PC-3 (cell line): ENCODE measurements around the gene NUMA1. TPM values are rescaled to one million over a fixed set of nuclear protein-coding genes. Genes with fewer than 3 reads are reported as not detected.

Experiments used
- ATAC-seq: fragments of 200-7000 bp; cut with Tn5 transposase; 2 replicates; pipeline ENCODE4 v1.9.1; 2020; ENCODE audit warnings: mild to moderate bottlenecking, moderate library complexity
- BruUV-seq: library from RNA; stranded (reverse); fragments of 400-500 nt; replicated peaks from 2 replicates; lab custom pipeline; 2021; lab: Mats Ljungman, UMichigan
- CTCF ChIA-PET: fragments of 300-600 bp; sonication (Branson Sonifier 250); formaldehyde crosslinking; loops from one replicate; lab custom pipeline; 2022; ENCODE audit warnings: antibody characterized with exemption; lab: Charles Lee
- POLR2A ChIA-PET: fragments of 300-600 bp; sonication (Branson Sonifier 250); formaldehyde crosslinking; loops from one replicate; lab custom pipeline; 2022; ENCODE audit warnings: antibody characterized with exemption; ENCODE audit not compliant: unreplicated experiment; lab: Charles Lee
- DNase-seq: peaks from one replicate; pipeline ENCODE4 v3.0.0-alpha.2; 2015
- H2AFZ ChIP-seq: fragments of 300-600 bp; sonication (generic); 2 replicates; pipeline ENCODE4 v1.6.0; 2016; ENCODE audit warnings: antibody characterized with exemption, low read length
- H3F3A ChIP-seq: fragments of 300-600 bp; sonication (generic); one replicate; pipeline ENCODE4 v1.6.0; 2017; ENCODE audit warnings: antibody characterized with exemption, low read length, control low read depth, mild to moderate bottlenecking; ENCODE audit not compliant: unreplicated experiment
- H3K27ac ChIP-seq: fragments of 300-600 bp; sonication (generic); 2 replicates; pipeline ENCODE4 v1.5.1; 2016; ENCODE audit warnings: mild to moderate bottlenecking, low read length
- H3K27me3 ChIP-seq: fragments of 300-600 bp; sonication (generic); 2 replicates; pipeline ENCODE4 v1.6.1; 2016; ENCODE audit warnings: low read length, mixed read lengths
- H3K36me3 ChIP-seq: fragments of 300-600 bp; sonication (generic); 2 replicates; pipeline ENCODE4 v1.6.1; 2016; ENCODE audit warnings: low read depth, mixed run types, low read length, mixed read lengths
- H3K4me1 ChIP-seq: fragments of 300-600 bp; sonication (generic); 2 replicates; pipeline ENCODE4 v1.5.1; 2016; ENCODE audit warnings: low read length; ENCODE audit not compliant: insufficient read depth
- H3K4me2 ChIP-seq: fragments of 300-600 bp; sonication (generic); 2 replicates; pipeline ENCODE4 v1.6.0; 2016; ENCODE audit warnings: low read length
- H3K4me3 ChIP-seq: fragments of 300-600 bp; sonication (generic); 2 replicates; pipeline ENCODE4 v1.5.1; 2016; ENCODE audit warnings: mild to moderate bottlenecking, low read length, mixed read lengths
- H3K79me2 ChIP-seq: fragments of 300-600 bp; sonication (generic); 2 replicates; pipeline ENCODE4 v1.6.1; 2017; ENCODE audit warnings: low read length, mixed read lengths
- H3K9ac ChIP-seq: fragments of 300-600 bp; sonication (generic); 2 replicates; pipeline ENCODE4 v1.6.0; 2016; ENCODE audit warnings: mild to moderate bottlenecking, low read length
- H3K9me2 ChIP-seq: fragments of 300-600 bp; sonication (generic); replicated peaks from 2 replicates; pipeline ENCODE4 v1.6.1; 2016; ENCODE audit warnings: mixed run types, low read length, mixed read lengths
- H3K9me3 ChIP-seq: fragments of 300-600 bp; sonication (generic); 2 replicates; pipeline ENCODE4 v1.6.1; 2016; ENCODE audit warnings: low read length, mixed read lengths
- H4K20me1 ChIP-seq: fragments of 300-600 bp; sonication (generic); 2 replicates; pipeline ENCODE4 v1.6.1; 2016; ENCODE audit warnings: low read length, mixed read lengths
- CTCF ChIP-seq: fragments of 300-600 bp; sonication (generic); conservative IDR thresholded peaks from 2 replicates; pipeline ENCODE4 v1.5.1; 2017; ENCODE audit warnings: antibody characterized with exemption, low read depth, mild to moderate bottlenecking, low read length
- EZH2 ChIP-seq: fragments of 300-600 bp; sonication (generic); IDR thresholded peaks from one replicate; pipeline ENCODE4 v1.6.1; 2017; ENCODE audit warnings: antibody characterized with exemption, mild to moderate bottlenecking, low read length; ENCODE audit not compliant: unreplicated experiment
- EZH2phosphoT487 ChIP-seq: fragments of 300-600 bp; sonication (generic); IDR thresholded peaks from 2 replicates; pipeline ENCODE4 v1.6.1; 2018; ENCODE audit warnings: mild to moderate bottlenecking, antibody characterized with exemption, low read length, borderline replicate concordance
- intact Hi-C: fragments of 100-400 bp; cut with micrococcal nuclease; formaldehyde crosslinking; loops from 2 replicates; pipeline ENCODE4 v1.9.0; 2023
- total RNA-seq: library from RNA; depleted of rRNA; stranded (reverse); fragments of >200 nt; gene quantifications from 2 replicates; pipeline ENCODE4 v1.2.3, GENCODE V29; 2014

Gene NUMA1
- total RNA-seq, 1 experiment from 2014 or later = 145 TPM

- Histone ChIP-seq H4K20me1 (no peaks in the 10 kb centered on the region), H3K36me3 (peaks cover 5% of the 10 kb centered on the region; the same call in 1 of the 2 replicates), H2AFZ (no peak overlapping the region), H3K9me2 (no peaks in the 10 kb centered on the region), H3K4me3 (no peak overlapping the region), H3F3A (no peaks in the 10 kb centered on the region), H3K79me2 (no peaks in the 10 kb centered on the region), H3K4me1 (no peaks in the 10 kb centered on the region), H3K9me3 (no peaks in the 10 kb centered on the region), H3K9ac (no peak overlapping the region), H3K27me3 (no peaks in the 10 kb centered on the region), H3K27ac (no peak overlapping the region), H3K4me2 (no peak overlapping the region)
- TF ChIP-seq EZH2phosphoT487 (no peak), CTCF (no peak), EZH2 (no peak)
- BruUV-seq = no TSS peak
- DNase-seq = no peak
- intact Hi-C loops = no loop called here
- CTCF ChIA-PET = no interaction called here
- POLR2A ChIA-PET = no interaction called here
- no peak for ATAC-seq
Observed at GRCh38 chr11:72088076-72088808, 7.9 kb upstream of the NUMA1 start.

GRCh38 chr11:72085621-72086351 lies 5.4 kb upstream of the NUMA1 start:
- no peak overlapping the region for H3K9ac ChIP-seq
- ChIA-PET POLR2A (no interaction called here), CTCF (no interaction called here)
- no peak for DNase-seq
- no peak overlapping the region for H3K27ac ChIP-seq
- H3K4me3 ChIP-seq = no peak overlapping the region
- no peaks in the 10 kb centered on the region for H3K27me3 ChIP-seq
- intact Hi-C loops = no loop called here
- no peaks in the 10 kb centered on the region for H3K79me2 ChIP-seq
- no TSS peak for BruUV-seq
- peaks cover 5% of the 10 kb centered on the region; the same call in 1 of the 2 replicates for H3K36me3 ChIP-seq
- H2AFZ ChIP-seq = no peak overlapping the region
- no peaks in the 10 kb centered on the region for H4K20me1 ChIP-seq
- H3F3A ChIP-seq = no peaks in the 10 kb centered on the region
- TF ChIP-seq EZH2phosphoT487 = no peak
- TF ChIP-seq EZH2 = no peak
- no peak for TF ChIP-seq CTCF
- H3K9me3 ChIP-seq = no peaks in the 10 kb centered on the region
- H3K4me1 ChIP-seq = peaks cover 18% of the 10 kb centered on the region
- no peak overlapping the region for H3K4me2 ChIP-seq
- ATAC-seq = no peak
- H3K9me2 ChIP-seq = no peaks in the 10 kb centered on the region

GRCh38 chr11:72084965-72085364 lies 4.6 kb upstream of the NUMA1 start:
- no peak for ATAC-seq
- H3K36me3 ChIP-seq = peaks cover 3% of the 10 kb centered on the region; the same call in 1 of the 2 replicates
- H4K20me1 ChIP-seq = no peaks in the 10 kb centered on the region
- ChIA-PET CTCF (no interaction called here), POLR2A (no interaction called here)
- H2AFZ ChIP-seq = no peak overlapping the region
- intact Hi-C loops = no loop called here
- no peak overlapping the region for H3K27ac ChIP-seq
- H3K4me3 ChIP-seq = no peak overlapping the region
- peaks cover 18% of the 10 kb centered on the region for H3K4me1 ChIP-seq
- H3K9me3 ChIP-seq = no peaks in the 10 kb centered on the region
- BruUV-seq = no TSS peak
- DNase-seq = no peak
- no peak overlapping the region for H3K9ac ChIP-seq
- no peaks in the 10 kb centered on the region for H3K27me3 ChIP-seq
- H3K9me2 ChIP-seq = no peaks in the 10 kb centered on the region
- no peaks in the 10 kb centered on the region for H3F3A ChIP-seq
- no peak overlapping the region for H3K4me2 ChIP-seq
- peaks cover 3% of the 10 kb centered on the region for H3K79me2 ChIP-seq
- TF ChIP-seq EZH2 (no peak), CTCF (no peak), EZH2phosphoT487 (no peak)
